Skin of body (tissue), 2 donors: Measurements from ENCODE around the gene TXK. TPM values are rescaled to one million over a fixed set of nuclear protein-coding genes. Genes with fewer than 3 reads are reported as not detected.

Source experiments
- DNase-seq: peaks from one replicate; lab custom pipeline; 2025; lab: John Stamatoyannopoulos, UW
- total RNA-seq: library from RNA; depleted of rRNA; stranded (reverse); fragments of >200 nt; gene quantifications from one replicate; pipeline ENCODE4 v1.2.3, GENCODE V29; 2014

The TXK gene
- total RNA-seq, 1 donor from 2014 or later: 1.1 TPM

DNA sequence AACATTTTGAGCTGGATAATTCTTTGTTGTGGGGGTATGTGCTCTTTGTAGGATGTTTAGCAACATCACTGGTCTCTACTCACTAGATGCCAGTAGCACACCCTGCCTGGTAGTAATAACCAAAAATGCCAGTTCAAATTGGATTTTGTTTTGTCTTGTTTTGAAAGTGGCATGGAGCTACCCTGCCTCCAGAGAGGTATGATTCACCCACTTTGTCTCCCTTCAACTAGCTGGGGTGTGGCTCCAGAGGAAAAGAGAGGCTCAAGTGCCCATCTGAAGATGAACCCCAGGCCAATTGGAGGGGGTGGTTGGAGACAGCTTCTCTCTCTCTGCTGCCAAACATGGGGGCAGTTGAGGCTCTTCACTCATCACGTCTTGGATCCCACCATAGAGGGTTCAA, 83.0 kb downstream of the TXK start:
- no peak for DNase-seq

DNA sequence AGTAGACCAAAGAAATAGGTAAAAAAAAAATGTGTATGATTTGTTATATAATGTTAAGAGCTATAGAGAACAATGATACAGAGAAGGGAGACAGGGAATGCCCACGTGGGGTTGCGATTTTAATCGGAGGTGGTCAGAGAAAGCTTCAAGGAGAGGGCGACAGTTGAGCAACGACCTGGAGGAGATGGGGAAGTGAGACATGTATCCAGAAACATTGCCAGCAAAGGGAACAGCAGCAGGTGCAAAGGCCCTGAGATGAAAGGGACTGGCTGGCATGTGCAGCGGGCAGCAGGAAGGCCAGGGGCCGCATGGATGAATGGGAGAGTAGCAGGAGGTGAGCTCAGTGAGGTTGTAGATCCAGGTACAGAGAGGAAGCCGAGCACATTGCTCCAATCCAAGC, 84.6 kb downstream of the TXK start:
- DNase-seq: no peak

DNA sequence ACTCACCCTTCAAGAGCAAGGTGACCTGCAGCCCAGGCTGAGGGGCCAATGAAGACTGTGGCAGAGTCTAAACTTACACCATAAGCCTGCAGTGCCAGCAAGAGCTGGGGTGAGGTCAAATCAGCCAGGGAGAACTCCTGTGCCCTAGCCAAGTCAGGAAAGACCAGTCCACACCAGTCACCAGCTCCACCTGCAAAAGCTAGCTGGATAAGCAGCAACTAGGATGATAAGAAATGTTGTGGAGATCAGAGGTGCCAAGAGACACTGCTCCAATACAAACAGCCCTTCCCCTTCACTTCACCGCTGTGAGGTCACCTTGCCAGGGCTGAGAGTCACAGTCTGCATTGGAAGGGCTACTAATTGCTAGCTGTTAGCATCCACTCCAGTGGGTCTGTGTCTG, 86.2 kb downstream of the TXK start:
- DNase-seq: no peak

DNA sequence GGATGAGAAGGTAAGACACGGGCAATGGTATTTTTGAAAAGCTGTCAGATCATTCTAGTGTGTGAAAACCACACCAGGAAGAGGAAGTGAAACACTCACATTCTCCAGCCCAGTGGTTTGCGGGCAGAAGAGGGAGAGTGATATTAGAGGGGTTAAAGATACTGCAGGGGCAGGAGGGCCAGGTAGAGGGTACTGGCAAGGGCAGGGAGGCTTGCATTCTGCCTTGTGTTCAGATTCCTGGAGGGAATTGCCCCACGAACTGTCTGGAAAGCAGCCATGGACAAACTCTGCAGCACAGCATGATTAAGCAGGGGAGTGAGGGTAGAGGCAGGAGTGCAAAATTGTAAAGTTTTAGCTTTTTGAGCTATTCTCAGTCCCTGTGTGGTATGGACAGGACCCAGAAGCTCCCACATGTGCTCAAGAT, 86.6 kb downstream of the TXK start:
- no peak for DNase-seq

GRCh38 chr4:48046059-48046458, 88.0 kb downstream of the TXK start:
- DNase-seq: no peak

- no peak for DNase-seq
Observed at GRCh38 chr4:48044298-48044697, 89.8 kb downstream of the TXK start.

DNA sequence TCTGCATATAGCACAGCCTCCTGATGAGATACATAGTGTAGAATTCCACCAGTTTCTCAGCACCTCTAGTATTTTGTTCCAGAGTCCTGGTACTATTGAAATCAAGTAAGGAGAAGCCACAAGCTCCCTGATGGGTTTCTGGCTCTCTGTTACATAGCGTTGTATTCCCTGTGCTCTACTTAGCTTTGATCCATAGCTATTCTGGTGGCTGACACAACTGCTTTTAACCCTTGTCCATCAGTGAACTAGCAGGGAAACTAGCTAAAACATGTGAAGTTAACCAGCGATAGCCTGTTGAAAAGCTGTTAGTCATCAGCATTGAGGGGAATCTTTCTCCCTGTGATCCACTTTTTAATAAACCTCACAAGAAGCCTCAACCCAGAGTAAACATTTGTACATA, 90.5 kb downstream of the TXK start:
- no peak for DNase-seq

GRCh38 chr4:48042979-48043461, 91.0 kb downstream of the TXK start:
- no peak for DNase-seq

DNA sequence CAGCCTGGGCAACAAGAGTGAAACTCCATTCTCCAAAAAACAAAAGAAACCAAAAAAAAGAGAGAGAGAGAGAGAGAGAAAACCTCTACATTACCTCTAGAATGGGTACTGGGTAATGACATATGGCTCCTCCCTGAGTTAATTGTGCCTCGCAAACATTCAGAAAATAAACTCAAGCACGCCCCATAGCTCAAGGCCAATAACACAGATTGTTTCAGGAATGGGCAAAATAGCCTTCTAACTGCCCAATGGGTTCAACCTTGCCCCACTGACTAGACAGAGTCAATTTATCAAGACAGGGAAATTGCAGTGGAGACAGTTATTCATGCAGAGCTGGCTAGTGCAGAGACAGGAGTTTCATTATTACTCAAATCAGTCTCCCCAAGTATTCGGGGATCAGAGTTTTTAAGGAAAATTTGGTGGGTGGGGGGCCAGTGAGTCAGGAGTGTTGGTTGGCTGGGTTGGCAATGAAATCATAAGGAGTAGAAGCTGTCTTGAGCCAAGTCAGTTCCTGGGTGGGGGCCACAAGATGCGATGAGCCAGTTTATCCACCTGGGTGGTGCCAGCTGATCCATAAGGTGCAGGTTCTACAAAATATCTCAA, 92.4 kb downstream of the TXK start:
- no peak for DNase-seq

DNA sequence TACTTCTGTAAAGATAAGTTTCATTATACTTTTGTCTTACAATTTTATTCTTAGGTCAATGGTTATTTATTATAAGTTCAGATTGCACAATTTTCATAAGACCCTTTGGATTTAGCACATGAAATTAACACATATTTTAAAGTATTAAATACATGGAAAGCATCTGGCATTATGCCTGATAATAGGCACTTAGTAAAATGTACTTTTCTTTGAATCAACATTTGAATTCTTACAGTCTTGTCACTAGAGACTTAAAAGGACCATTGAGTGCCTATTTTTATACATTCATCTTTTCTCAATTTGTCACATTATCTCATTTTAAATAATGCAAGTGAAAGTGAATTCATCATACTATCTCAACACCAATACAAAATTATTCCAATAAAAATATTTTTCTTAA, 94.5 kb downstream of the TXK start:
- no peak for DNase-seq

DNA sequence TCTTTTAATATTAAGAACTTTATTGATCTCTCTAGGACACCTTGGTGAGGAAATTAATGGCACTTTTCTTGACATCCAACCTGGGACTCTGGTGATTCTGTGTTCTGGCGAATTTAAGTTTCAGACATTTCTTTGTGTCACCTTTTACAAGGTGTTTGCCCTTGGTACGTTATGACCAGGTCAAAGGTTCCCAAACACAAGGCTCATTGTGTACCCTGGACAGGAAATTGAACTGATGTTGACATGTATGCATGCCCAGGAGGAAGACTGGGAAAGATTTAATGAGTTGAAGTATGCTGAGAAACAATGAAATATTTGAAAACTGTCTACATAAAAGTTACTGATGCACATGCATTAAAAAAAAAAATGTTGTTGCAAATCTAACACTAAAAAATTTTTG, 95.4 kb downstream of the TXK start:
- no peak for DNase-seq

DNA sequence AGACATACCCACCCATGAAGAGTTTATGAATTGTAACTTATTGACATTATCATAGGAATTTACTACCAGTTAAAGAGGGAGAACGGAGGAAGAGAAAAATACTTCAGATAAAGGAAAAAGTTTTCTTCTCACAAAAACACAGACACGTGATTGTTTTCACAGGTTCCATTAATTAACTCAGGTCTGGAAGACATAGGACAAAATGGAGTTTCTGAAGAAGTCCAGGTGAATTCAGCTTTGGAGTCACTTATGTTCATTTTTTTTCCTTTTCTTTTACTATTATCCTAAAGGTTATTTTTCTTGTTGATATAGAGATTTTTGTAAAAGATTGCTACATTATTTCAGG, 97.0 kb downstream of the TXK start:
- no peak for DNase-seq

- DNase-seq: no peak
Observed at GRCh38 chr4:48035952-48036351, 98.1 kb downstream of the TXK start.

DNA sequence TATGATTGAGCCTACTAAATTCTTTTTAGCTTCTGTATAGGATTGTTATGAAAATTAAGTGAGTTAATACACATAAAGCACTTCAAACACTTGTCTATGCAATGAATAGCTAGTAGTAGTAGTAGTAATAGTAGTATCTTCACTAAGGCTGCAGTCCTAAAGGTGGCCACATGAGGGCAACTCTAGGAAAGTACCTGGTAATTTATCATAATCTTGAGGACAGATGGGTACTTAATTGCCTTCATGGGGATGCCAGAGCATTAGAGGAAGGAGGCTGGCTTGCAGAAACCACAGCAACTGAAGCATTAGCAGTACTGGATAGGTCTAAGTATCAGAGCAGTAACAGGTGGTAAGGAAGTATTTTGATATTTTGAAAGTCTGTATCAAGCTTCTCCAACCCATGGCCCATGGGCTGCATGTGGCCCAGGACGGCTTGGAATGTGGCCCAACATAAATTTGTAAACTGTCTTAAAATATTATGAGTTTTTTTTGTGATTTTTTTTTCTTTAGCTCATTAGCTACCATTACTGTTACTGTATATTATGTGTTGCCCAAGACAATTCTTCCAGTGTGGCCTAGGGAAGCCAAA, 100.1 kb downstream of the TXK start:
- no peak for DNase-seq

DNA sequence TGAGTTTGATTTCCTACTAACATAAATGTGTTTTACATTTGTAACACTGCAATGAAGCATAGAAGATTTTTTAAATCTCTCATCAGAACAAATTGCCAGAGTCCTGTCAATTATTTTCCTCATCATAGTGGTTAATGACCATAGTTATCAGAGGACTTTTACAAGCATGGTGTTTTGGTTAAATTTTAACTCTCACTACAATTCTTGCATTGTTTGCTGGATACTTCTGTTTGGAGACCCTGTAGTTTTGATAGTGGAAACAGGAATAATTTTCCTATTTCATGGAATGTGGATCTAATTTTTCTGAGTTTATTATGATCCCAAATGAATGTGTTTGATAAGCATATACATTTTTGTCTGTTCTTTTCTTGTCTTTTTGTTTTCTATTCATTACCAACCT, 100.6 kb downstream of the TXK start:
- no peak for DNase-seq

DNA sequence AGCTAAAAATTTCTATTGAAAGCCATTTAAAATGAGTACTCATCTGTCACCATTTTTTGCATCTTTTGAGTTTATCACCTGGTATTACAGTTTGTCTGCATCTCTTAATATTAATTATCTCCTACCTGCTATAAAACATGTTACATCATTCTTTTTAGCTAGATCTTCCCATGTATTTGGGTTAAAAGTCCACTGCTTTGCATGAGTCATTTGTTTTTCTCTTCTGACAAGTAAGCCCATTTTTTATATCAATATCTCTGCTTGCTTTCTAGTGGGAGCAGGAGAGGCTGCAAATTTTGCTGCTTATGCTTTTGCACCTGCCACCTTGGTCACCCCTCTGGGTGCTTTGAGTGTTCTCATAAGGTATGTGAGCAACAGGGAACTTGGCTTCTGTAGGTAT, 101.3 kb downstream of the TXK start:
- no peak for DNase-seq

DNA sequence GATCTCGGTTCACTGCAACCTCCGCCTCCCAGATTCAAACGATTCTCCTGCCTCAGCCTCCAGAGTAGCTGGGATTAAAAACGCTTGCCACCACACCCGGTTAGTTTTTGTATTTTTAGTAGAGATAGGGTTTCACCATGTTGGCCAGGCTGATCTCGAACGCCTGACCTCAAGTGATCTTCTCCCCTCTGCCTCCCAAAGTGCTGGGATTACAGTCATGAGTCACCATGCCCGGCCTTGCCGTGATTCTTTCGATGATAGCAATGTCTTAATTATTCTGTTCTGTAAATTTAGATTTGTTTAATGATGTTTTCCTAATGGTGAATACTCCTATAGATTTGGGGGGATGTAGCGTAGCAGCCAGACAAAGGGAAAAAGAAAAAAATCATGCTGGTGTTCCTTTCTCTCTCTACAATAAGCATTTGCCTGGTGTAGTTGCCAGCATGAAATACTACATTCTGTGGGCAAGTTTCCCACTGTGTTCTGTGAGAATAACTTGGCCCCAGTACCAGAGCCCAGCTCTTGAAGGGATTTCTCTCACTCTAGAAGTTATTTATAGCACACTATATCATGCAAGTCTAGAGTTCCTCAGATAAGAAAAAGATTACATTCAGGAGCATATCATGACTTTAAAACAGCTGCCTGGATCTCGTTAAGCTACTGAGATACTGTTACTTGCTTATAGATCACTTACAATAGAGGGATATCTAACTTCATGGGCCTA, 102.1 kb downstream of the TXK start:
- no peak for DNase-seq

DNA sequence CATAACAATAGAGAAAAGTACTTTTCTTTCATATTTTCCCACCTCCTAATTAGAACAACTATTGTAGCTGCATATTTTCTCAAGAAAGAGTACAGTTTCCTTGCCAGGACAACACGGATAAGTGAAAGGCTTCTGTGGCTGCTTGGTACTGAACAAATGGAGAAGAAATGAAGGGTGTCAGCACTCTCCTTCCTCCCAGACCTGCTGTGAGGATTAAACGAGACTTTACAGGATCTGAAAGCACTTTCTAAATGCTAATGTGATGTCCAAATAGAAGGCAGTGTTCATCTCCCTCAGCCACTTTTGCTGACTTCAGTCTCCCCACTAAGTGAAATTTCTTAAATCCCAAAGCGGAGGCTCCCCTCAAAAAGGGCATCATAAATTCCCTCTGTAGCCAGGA, 103.6 kb downstream of the TXK start:
- no peak for DNase-seq

- DNase-seq: no peak
Observed at GRCh38 chr4:48028696-48029095, 105.4 kb downstream of the TXK start.

DNA sequence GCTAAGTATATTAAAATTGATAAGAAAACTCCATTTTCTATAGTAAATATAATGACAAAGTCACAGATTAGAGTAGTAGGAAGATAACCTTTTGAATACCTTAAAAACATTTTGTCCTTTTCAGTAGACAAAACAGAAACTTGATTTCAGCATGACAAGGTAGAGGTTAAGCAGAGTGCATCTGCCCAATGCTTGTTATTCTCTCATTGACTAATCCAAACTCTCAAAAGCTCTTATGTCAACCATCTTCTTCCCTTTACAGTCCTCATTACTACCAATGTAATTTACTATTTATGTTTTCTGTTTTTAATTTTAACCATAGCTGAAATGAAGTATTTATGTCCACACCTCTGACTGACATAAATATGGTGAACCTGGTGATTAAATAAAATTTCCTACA, 106.4 kb downstream of the TXK start:
- no peak for DNase-seq

DNA sequence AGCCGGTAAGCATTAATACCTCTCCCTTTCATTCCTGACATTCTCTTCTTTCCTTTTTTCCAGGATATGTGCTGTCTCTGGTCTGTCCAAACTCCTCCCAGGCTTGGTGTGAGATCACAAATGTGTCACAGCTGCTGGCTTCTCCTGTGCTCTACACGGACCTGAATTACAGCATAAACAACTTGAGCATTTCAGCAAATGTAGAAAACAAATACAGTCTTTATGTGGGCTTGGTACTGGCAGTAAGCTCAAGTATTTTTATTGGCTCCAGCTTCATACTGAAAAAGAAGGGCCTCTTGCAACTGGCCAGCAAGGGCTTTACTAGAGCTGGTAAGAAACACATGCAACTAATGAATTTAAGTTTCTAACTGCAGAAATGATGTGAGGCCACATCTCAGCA, 109.0 kb downstream of the TXK start:
- DNase-seq: no peak

DNA sequence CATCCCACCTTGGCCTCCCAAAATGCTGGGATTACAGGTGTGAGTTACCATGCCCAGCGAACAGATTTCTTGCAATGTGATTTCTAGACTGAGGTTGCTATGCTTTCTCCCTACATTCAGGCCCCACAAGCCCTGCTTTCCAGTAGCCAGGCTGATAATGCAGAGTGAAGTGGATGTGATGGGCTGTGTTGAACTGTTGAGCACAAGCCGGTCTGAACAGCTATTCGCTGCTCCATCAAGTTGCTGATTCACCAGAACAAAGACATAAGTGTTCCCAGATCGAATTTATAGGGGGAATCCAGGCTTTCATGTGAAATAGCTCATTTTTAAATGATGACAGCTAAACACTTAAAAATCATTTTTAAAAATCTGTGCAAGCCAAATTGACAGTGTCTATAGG, 109.5 kb downstream of the TXK start:
- no peak for DNase-seq

GRCh38 chr4:48022192-48022799, 111.8 kb downstream of the TXK start:
- DNase-seq: no peak
